ENCODE data around the gene GRIK3. TPM values are rescaled to one million over a fixed set of nuclear protein-coding genes. Genes with fewer than 3 reads are reported as not detected.

Gene GRIK3
- total RNA-seq, 2 experiments from 2014 or later = not detected

DNA sequence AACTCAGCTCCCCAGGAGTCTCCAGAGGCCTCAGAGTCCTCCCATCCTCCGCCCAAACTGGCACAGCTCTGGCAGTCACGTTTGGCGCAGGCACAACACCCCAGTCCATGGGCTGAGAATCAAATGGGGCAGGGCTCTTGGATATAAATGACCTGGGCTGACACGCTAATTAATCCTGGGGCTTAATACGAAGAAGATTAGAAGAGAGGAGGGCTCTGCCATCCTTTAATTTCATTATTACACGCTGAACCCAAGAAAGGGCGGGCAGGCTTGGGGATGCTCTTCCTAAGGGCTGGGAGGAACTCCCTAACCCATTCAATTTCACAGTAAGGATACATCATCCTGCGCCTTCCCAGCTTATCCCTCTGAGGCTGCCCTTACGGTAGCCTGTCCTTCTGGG is 2.4 kb downstream of the GRIK3 start:
- Mint-ChIP-seq H3K27me3 (peaks cover 49% of the 10 kb centered on the region), H3K4me3 (no peak overlapping the region), H3K36me3 (ENCODE audit: low read depth) (no peaks in the 10 kb centered on the region), H3K4me1 (peaks cover 3% of the 10 kb centered on the region), H3K9me3 (ENCODE audit: low read depth) (no peaks in the 10 kb centered on the region), H3K27ac (no peak overlapping the region)
- ATAC-seq (no peak), DNase-seq (no peak)
- intact Hi-C loops (cut with DNase I, micrococcal nuclease) = loop anchor here in 1 of 2 experiments (10.0 kb wide), 1 partner anchor 603 kb away; the partner anchor contains the start of gene RSPO1
- CTCF ChIA-PET = no interaction called here
- POLR2A ChIA-PET = no interaction called here

DNA sequence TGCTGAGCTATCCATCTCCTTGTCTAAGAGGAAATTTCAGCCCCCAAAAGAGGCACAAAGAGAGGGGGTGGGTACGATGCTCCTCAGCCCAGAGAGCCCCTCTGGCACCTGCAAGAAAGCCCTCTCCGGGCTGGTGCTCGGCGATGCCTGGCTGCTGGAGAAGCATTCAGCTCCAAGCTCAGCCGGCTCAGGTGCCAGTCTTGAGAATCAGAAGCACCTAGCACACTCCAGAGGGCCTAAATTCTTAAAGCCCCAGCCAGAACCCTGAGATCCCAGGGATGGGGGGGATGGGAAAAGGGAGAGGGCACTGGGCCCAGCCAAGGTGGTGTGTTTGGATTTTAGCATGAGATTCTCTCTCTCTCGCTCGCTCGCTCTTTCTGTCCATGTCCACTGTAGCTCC is 2.9 kb downstream of the GRIK3 start:
- Mint-ChIP-seq H3K4me1 (peaks cover 3% of the 10 kb centered on the region), H3K27me3 (peaks cover 48% of the 10 kb centered on the region), H3K9me3 (ENCODE audit: low read depth) (no peaks in the 10 kb centered on the region), H3K36me3 (ENCODE audit: low read depth) (no peaks in the 10 kb centered on the region), H3K27ac (no peak overlapping the region), H3K4me3 (no peak overlapping the region)
- ChIA-PET CTCF (no interaction called here), POLR2A (no interaction called here)
- intact Hi-C loops (cut with DNase I, micrococcal nuclease) = loop anchor here in 1 of 2 experiments (10.0 kb wide), 1 partner anchor 603 kb away; the partner anchor contains the start of gene RSPO1
- ATAC-seq (no peak), DNase-seq (no peak)

DNA sequence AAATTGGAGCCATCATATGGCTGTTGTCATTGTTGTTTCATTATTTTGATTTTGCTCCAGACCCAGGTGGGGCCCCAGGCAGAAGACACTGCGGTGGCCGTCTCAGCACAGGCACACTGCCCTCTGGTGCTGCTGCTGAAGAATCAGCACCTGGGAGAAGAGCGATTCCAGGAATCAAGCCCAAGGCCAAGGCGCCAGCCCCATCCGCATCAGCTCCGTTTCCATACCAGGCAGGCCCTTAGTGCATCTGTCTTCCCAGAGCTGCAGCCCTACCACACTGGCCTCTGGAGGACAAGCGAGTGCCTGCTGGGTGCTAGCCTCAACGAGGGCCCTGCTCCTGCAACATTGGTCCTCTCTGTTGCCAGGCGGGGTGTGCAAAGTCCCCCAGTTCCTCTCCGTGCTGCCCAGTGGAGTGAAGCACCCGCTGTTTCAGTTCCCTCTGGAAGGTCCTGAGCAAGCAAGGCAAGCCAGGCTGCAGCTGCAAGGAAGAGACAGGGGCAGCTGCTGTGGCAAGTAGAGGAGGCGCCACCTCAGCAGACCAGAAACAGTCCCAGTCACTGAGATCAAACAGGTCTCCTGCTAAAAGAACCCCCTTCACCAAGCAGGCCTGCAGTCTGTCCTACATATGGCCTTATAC is 5.2 kb downstream of the GRIK3 start:
- Mint-ChIP-seq H3K36me3 (ENCODE audit: low read depth) (no peaks in the 10 kb centered on the region), H3K27ac (no peak overlapping the region), H3K4me3 (no peak overlapping the region), H3K9me3 (ENCODE audit: low read depth) (no peaks in the 10 kb centered on the region), H3K4me1 (no peaks in the 10 kb centered on the region), H3K27me3 (peaks cover 33% of the 10 kb centered on the region)
- no peak for ATAC-seq
- intact Hi-C loops (cut with DNase I, micrococcal nuclease) = loop anchor here in 1 of 2 experiments (10.0 kb wide), 1 partner anchor 324 kb away; no protein-coding TSS in a partner anchor
- DNase-seq = no peak
- CTCF ChIA-PET = no interaction called here
- POLR2A ChIA-PET = no interaction called here

DNA sequence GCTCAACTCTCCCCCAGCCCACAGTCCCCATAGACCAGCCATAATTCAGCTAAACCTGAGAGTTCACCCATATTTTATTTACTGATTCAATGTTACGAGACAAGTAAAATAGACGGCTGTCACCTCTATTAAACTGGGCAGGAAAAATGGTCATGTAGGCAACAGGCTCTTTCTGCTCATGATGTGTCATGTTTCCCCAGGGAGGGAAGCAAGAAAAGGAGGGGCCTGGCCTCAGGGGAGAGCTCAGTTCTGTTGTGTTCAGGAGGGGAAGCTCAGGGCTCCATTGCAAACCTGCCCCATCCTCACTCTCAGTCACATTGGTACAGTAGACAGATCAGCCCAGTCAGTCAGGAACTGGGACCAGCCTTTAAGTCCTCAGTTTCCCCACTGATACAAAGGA is 12.8 kb downstream of the GRIK3 start:
- DNase-seq (no peak), ATAC-seq (no peak)
- Mint-ChIP-seq H3K4me3 (no peak overlapping the region), H3K27ac (no peak overlapping the region), H3K27me3 (peaks cover 16% of the 10 kb centered on the region), H3K36me3 (ENCODE audit: low read depth) (no peaks in the 10 kb centered on the region), H3K4me1 (no peaks in the 10 kb centered on the region), H3K9me3 (ENCODE audit: low read depth) (no peaks in the 10 kb centered on the region)
- ChIA-PET CTCF (no interaction called here), POLR2A (no interaction called here)
- intact Hi-C loops (cut with DNase I, micrococcal nuclease) = loop anchor here in 1 of 2 experiments (10.0 kb wide), 1 partner anchor 317 kb away; no protein-coding TSS in a partner anchor

DNA sequence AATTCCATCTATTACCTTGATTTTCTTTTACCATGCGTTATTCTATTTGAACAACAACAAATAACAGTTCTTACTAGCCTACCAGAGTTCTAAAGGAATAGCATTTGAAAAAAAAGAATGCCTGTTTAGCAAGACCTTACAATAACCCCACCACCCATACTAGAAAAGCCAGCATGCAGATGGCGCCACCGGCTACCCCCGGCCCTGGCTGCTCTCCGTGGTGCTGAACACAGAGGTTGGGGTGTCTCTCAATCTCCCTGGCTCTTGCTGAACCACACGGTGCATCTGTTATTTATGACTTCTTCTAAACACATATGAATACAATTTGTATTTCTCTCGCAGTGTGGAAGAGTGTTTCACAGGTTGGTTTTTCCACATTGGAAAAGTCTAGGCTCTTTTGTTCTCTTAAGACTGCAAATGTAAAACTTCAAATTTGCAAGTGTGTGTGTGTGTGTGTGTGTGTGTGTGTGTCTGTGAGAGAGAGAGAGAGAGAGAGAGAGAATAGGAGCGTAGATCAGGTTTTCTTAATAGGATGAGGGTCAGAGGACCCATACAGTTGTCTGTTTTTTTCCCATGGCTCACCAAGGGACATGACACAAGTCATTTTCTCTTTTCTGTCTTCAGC is 13.6 kb downstream of the GRIK3 start:
- intact Hi-C loops (cut with DNase I, micrococcal nuclease) = loop anchor here in 1 of 2 experiments (10.0 kb wide), 1 partner anchor 316 kb away; no protein-coding TSS in a partner anchor
- Mint-ChIP-seq H3K27ac (no peak overlapping the region), H3K9me3 (ENCODE audit: low read depth) (no peaks in the 10 kb centered on the region), H3K4me1 (no peaks in the 10 kb centered on the region), H3K27me3 (peaks cover 16% of the 10 kb centered on the region), H3K4me3 (no peak overlapping the region), H3K36me3 (ENCODE audit: low read depth) (no peaks in the 10 kb centered on the region)
- ChIA-PET CTCF (interaction anchor here (0.6 kb wide), 1 partner anchor 72 kb away, joined by 3 read pairs; no protein-coding TSS in a partner anchor), POLR2A (no interaction called here)
- ATAC-seq = no peak
- DNase-seq = peak; percentile 51

DNA sequence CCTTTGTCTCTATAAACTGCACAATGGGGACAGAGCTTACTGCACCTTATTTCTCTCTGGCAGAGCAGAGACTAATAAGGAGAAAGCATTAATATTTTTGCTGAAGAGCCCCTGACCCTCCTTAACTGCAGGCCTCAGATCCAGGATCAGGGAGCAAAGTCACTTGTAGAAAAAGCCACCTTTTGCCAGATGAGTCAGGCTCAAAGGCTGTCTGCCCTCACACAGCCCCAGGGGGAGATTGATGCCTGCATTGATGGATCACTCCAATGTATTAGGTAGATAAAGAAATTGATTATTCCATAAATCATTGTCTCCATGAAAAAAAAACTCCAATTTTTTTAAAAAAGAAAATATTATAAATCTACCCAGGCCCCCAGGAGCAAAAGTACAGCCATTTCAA is 15.8 kb downstream of the GRIK3 start:
- H3K4me1 Mint-ChIP-seq = no peaks in the 10 kb centered on the region
- POLR2A ChIA-PET = no interaction called here
- intact Hi-C loops (cut with DNase I, micrococcal nuclease) = no loop called here
- H3K9me3 Mint-ChIP-seq (ENCODE audit: low read depth) = no peaks in the 10 kb centered on the region
- no peaks in the 10 kb centered on the region for H3K36me3 Mint-ChIP-seq (ENCODE audit: low read depth)
- H3K4me3 Mint-ChIP-seq = no peak overlapping the region
- ATAC-seq (no peak), DNase-seq (no peak)
- no peak overlapping the region for H3K27ac Mint-ChIP-seq
- H3K27me3 Mint-ChIP-seq = peaks cover 15% of the 10 kb centered on the region
- CTCF ChIA-PET = interaction anchor here (0.6 kb wide), 1 partner anchor 373 kb away, joined by 3 read pairs; no protein-coding TSS in a partner anchor

DNA sequence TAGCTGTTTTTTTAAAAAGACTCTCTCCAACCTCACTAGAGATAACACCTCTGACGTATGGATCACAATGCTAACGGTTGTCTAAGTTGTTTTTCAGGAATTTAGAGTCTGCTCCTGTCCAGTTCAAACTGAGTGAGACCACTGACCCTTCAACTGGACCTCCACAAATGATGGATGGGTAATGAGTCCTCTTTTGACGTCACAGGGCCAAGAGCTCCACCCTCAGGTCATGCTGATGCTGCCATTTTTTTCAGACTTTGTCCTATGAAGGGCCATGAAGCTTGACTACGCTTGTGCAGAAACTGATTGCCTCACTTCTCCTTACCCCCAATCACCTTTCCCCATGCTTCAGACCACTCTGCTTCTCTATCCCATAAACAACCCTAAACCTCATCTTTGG is 16.6 kb downstream of the GRIK3 start:
- CTCF ChIA-PET = interaction anchor here (0.6 kb wide), 1 partner anchor 372 kb away, joined by 3 read pairs; no protein-coding TSS in a partner anchor
- ATAC-seq (no peak), DNase-seq (no peak)
- Mint-ChIP-seq H3K27me3 (peaks cover 15% of the 10 kb centered on the region), H3K4me3 (no peak overlapping the region), H3K36me3 (ENCODE audit: low read depth) (no peaks in the 10 kb centered on the region), H3K9me3 (ENCODE audit: low read depth) (no peaks in the 10 kb centered on the region), H3K27ac (no peak overlapping the region), H3K4me1 (no peaks in the 10 kb centered on the region)
- intact Hi-C loops (cut with DNase I, micrococcal nuclease) = no loop called here
- POLR2A ChIA-PET = no interaction called here

DNA sequence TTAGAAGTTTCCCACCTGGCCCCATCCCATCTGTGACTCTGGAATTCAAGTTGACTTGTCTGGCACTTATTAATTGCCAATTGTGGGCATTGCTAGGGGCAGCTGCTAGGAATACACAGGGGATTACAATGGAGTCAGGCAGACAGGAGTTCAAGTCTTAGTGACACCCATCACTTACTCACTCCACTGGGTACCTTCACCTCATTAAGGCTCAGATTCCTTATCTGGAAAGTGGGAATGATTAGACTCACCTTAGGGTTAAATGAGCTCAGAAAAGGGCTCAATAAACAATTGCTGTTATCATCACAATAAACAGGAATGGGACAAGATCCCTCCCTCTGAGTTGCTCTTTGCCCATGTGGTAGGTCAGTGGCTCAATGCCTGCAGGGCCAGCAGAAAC is 18.2 kb downstream of the GRIK3 start:
- DNase-seq (no peak), ATAC-seq (no peak)
- ChIA-PET POLR2A (interaction anchor here (0.6 kb wide), 1 partner anchor 200 kb away, joined by 4 read pairs; no protein-coding TSS in a partner anchor), CTCF (no interaction called here)
- H3K4me1 Mint-ChIP-seq = no peaks in the 10 kb centered on the region
- no peaks in the 10 kb centered on the region for H3K36me3 Mint-ChIP-seq (ENCODE audit: low read depth)
- intact Hi-C loops (cut with DNase I, micrococcal nuclease) = no loop called here
- no peak overlapping the region for H3K27ac Mint-ChIP-seq
- peaks cover 15% of the 10 kb centered on the region for H3K27me3 Mint-ChIP-seq
- H3K4me3 Mint-ChIP-seq = no peak overlapping the region
- no peaks in the 10 kb centered on the region for H3K9me3 Mint-ChIP-seq (ENCODE audit: low read depth)

DNA sequence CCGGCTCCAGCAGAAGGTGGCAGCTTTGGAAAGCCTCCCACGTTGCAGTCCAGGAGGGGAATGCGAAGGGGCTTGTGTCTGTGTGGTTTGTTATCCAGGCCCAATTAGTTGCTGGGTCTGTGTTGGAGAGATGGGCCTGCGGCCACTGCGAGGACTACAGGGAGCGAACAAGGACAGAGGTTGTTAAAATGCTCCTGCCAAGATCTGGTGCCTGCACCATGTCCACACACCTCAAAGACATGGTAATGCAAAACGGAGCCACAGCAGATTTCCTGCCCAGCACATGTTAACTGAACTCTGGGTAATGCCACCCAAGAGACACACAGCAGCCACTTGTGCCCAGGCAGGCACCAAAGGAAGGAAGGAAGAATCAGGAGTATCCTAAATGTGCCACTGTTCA is 18.6 kb downstream of the GRIK3 start:
- no peaks in the 10 kb centered on the region for H3K36me3 Mint-ChIP-seq (ENCODE audit: low read depth)
- ATAC-seq (no peak), DNase-seq (no peak)
- H3K4me3 Mint-ChIP-seq = no peak overlapping the region
- H3K27me3 Mint-ChIP-seq = peaks cover 16% of the 10 kb centered on the region
- H3K4me1 Mint-ChIP-seq = no peaks in the 10 kb centered on the region
- H3K27ac Mint-ChIP-seq = no peak overlapping the region
- intact Hi-C loops (cut with DNase I, micrococcal nuclease) = no loop called here
- no peaks in the 10 kb centered on the region for H3K9me3 Mint-ChIP-seq (ENCODE audit: low read depth)
- ChIA-PET POLR2A (no interaction called here), CTCF (no interaction called here)

DNA sequence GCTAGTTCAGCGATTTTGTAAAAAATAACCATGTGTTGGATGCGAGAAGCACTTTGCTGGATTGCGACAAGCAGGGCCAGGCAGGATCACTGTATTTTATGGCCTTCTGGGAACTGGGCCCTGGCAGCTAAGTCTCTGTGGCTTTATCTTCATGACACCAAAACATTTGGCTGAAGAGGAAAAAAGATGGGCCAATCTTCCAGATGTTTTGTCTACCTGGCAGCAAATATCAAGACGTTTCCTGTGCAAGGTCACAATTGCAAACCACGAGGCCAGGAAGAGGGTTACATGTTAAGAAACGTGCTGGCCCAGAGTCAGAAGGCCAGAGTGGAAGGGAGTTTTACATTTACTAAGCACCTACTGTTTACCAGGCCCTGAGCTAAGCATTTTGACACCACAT is 22.1 kb downstream of the GRIK3 start:
- ChIA-PET CTCF (no interaction called here), POLR2A (no interaction called here)
- no peaks in the 10 kb centered on the region for H3K9me3 Mint-ChIP-seq (ENCODE audit: low read depth)
- H3K4me1 Mint-ChIP-seq = no peaks in the 10 kb centered on the region
- intact Hi-C loops (cut with DNase I, micrococcal nuclease) = no loop called here
- H3K4me3 Mint-ChIP-seq = no peak overlapping the region
- H3K27me3 Mint-ChIP-seq = peaks cover 4% of the 10 kb centered on the region
- no peak for DNase-seq
- no peak overlapping the region for H3K27ac Mint-ChIP-seq
- ATAC-seq = no peak
- no peaks in the 10 kb centered on the region for H3K36me3 Mint-ChIP-seq (ENCODE audit: low read depth)

DNA sequence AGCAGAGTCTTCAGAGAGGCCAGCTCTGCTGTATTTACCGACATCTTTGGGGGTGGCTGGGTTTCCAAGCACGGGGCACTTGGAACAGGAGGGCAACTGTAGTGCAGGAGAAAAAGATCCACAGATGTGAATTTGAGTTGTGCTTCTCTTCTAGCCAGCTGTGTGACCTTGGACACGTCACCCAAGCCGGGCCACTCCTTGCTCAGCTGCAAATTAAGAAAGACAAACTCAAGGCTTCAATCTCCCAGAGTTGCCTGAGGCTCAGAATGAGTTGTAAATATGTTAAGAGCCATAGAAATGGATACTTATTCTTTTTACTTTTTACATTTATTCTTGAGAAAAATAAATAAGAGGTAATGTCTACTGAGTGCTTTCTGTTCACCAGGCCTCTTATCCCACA is 24.3 kb downstream of the GRIK3 start:
- DNase-seq (no peak), ATAC-seq (no peak)
- H3K27me3 Mint-ChIP-seq = peaks cover 4% of the 10 kb centered on the region
- no peaks in the 10 kb centered on the region for H3K4me1 Mint-ChIP-seq
- H3K27ac Mint-ChIP-seq = no peak overlapping the region
- H3K36me3 Mint-ChIP-seq (ENCODE audit: low read depth) = no peaks in the 10 kb centered on the region
- H3K4me3 Mint-ChIP-seq = no peak overlapping the region
- intact Hi-C loops (cut with DNase I, micrococcal nuclease) = no loop called here
- no peaks in the 10 kb centered on the region for H3K9me3 Mint-ChIP-seq (ENCODE audit: low read depth)
- ChIA-PET CTCF (interaction anchor here (1.4 kb wide), 1 partner anchor 360 kb away, joined by 3 read pairs; no protein-coding TSS in a partner anchor), POLR2A (no interaction called here)

DNA sequence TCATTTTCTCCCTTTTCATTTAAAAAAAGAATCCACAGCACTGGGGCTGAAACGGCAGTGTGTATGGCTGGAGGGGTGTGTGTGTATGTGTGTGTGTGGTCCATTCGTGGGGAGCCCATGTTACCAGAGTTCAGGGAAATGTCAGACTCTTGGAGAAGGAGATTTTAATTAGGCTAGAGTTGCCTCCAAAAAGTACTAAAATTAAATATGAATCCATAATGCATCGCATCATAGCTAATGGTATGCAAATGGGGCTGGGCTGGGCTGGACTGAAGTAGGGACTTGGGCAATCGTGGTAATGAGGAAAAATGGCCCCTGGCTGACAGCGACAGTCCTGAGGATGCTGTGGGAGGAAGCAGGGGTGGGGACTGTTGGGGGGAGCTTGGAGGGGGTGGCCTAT is 24.8 kb downstream of the GRIK3 start:
- no peaks in the 10 kb centered on the region for H3K4me1 Mint-ChIP-seq
- intact Hi-C loops (cut with DNase I, micrococcal nuclease) = no loop called here
- peaks cover 4% of the 10 kb centered on the region for H3K27me3 Mint-ChIP-seq
- no peaks in the 10 kb centered on the region for H3K36me3 Mint-ChIP-seq (ENCODE audit: low read depth)
- no peaks in the 10 kb centered on the region for H3K9me3 Mint-ChIP-seq (ENCODE audit: low read depth)
- ChIA-PET CTCF (interaction anchor here (0.6 to 1.4 kb wide), 2 partner anchors 139 to 360 kb away, joined by 3 read pairs; no protein-coding TSS in a partner anchor), POLR2A (no interaction called here)
- no peak for ATAC-seq
- no peak overlapping the region for H3K4me3 Mint-ChIP-seq
- no peak overlapping the region for H3K27ac Mint-ChIP-seq
- DNase-seq = no peak
